GM18907 (cell line): Measurements from ENCODE around the gene SHMT2.

Source experiments
- ATAC-seq: cut with Tn5 transposase; IDR thresholded peaks from one replicate; pipeline ENCODE4 v1.9.1; 2021; ENCODE audit warnings: mild to moderate bottlenecking, moderate library complexity; ENCODE audit not compliant: unreplicated experiment

The SHMT2 gene

DNA sequence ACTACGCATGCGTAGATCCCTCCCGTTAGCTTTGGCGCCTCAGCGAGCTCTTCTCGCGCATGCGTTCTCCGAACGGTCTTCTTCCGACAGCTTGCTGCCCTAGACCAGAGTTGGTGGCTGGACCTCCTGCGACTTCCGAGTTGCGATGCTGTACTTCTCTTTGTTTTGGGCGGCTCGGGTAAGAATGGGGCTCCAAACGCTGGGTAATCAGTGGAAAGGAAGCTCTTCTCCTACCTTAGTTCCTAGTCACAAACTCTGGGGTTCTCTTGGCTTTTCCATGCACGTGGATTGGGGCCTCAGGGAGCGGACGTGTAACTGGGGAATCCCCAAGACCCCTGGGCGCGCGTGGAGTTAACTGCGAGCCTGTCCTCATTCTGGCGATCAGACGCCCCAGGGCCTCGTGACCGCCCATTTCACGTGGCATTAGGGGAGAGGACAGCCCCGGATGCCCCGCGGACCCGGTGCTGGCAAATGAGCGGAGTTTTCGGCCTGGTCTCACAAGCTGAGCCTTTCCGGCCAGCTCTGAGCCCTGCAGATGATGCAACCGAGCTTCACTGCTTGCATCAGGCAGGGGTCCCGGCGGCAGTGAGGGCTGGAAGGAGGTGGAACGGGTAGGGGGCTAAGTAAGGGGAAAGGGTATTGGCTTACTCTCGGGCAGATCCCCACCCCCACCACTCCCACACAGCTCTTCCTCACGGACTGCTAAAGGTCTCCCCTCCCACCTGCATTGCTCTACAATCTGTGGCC is at the start of gene SHMT2:
SHMT2 (plus strand) TSS at position 78 of the 747 bp plus-strand sequence; CDS start at position 146, 68 bp downstream.
- ATAC-seq: peak; percentile 63

DNA sequence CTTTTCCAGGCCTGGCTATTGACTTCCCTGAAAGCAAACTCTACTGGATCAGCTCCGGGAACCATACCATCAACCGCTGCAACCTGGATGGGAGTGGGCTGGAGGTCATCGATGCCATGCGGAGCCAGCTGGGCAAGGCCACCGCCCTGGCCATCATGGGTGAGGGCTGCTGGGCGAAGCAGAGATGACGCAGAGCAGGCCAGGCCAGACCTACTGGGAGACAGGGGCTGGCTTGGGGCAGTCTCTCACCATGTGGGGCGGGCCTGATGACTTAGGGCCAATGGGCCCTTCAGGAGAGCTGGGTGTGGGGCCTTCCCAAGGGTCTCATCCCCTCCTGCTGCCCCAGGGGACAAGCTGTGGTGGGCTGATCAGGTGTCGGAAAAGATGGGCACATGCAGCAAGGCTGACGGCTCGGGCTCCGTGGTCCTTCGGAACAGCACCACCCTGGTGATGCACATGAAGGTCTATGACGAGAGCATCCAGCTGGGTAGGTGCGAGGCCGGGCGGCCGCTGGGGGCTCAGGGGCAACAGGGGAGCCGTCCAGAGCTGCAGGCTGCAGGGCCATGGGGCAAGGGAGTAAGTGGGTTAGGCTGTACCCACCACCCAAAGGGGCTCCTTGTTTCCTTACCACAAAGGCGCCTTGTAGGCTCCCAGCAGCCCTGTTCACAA is 49.1 kb upstream of the SHMT2 start:
- ATAC-seq: no peak

DNA sequence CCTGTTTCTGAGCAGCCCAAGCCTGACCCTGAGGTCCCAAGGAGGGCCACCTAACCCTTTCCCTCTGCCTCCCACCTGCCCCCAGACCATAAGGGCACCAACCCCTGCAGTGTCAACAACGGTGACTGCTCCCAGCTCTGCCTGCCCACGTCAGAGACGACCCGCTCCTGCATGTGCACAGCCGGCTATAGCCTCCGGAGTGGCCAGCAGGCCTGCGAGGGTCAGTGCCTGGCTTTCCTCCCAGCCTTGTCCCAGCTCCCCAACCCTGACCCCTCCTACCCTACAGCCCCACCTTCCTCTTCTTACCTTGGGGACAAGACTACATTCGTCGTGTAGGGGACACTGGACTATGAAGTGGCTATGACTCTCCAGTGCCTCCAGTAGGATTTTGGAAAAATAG is 48.4 kb upstream of the SHMT2 start:
- no peak for ATAC-seq

DNA sequence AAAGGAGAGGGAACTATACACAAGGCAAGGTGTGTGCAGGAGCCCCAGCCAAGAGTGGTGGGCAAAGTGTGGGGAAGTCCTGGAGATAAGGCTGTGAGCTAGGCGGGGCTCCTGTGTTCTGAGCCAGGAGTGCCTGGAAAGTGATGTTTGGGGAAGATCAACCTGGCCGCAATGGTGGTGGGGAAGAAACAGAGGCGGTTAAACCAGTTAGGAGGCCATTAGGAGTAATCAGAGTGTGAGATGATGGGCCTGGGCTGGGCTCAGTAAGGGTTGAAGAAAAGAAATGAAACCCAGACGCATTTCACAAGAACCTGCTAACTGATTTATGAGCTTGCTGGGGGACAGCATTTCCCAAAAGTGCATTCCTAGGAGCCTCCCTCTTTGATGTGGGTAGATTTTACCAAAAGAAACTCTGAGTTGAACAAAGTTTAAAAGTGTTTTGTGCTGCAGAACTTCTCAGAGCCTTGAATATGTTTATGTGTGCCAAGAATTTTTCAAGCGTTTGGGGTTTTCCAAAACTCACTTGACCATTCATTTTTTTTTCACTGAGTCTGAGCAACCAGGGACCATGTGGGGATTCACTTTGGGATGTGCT is 47.9 kb upstream of the SHMT2 start:
- no peak for ATAC-seq

DNA sequence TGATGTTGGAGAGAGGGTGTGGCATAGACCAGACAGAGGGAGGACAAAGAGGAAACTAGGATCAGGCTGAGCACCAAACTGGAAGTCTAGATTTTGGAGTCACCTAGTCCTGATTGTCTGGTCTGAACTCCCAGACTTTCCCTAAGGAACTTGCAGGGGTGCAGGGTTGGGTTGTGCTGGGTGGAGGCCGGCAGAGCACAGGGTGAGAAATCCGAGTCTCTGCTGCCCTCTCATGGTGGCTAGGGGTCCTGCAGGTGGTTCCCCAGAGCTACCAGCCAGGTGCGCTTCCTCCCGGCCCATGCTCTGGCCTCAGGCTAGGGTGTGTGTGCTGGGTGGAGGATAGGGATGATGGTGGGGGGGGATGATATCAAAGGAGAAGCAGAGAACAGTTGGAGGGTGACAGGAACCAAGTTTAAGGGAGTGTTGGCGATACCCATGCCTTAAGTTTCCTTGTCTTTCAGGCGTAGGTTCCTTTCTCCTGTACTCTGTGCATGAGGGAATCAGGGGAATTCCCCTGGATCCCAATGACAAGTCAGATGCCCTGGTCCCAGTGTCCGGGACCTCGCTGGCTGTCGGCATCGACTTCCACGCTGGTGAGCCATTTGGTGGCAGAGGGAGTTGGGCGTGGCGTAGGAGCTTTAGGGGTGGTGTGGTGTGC is 46.5 kb upstream of the SHMT2 start:
- peak; percentile 87 for ATAC-seq

DNA sequence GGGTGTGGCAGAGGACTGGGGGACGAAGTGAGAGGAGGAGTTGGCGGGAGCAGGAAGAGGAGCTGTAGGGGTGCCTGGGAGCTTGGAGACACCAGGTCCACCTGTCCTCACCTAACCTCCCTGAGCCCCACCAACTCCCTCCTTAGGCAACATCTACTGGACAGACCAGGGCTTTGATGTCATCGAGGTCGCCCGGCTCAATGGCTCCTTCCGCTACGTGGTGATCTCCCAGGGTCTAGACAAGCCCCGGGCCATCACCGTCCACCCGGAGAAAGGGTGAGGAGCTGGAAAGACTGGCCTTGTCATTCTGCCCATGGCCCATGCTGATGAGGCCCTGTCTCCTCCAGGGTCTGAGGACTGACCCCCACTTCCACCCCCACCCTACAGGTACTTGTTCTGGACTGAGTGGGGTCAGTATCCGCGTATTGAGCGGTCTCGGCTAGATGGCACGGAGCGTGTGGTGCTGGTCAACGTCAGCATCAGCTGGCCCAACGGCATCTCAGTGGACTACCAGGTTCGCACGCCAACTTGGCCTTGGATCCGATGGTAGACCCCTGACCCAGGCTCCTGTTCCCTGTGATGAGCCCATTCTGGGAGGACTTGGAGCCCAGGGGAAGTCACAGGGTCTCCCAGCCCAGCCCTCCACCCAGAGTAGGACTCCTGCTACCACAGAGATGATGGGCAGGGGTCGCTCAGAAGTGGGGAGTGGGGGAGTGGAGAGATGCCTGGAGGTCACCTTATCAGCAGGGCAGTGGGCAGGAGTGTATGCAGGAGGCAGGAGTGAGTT is 45.4 kb upstream of the SHMT2 start:
- no peak for ATAC-seq

DNA sequence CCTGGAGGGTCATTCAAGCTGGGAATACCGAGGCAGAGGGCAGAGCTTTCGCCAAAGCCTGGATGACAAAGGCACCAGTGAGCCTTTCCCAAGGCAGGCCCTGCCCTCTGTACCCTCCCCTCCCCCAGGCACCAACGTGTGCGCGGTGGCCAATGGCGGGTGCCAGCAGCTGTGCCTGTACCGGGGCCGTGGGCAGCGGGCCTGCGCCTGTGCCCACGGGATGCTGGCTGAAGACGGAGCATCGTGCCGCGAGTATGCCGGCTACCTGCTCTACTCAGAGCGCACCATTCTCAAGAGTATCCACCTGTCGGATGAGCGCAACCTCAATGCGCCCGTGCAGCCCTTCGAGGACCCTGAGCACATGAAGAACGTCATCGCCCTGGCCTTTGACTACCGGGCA is 44.1 kb upstream of the SHMT2 start:
- no peak for ATAC-seq

DNA sequence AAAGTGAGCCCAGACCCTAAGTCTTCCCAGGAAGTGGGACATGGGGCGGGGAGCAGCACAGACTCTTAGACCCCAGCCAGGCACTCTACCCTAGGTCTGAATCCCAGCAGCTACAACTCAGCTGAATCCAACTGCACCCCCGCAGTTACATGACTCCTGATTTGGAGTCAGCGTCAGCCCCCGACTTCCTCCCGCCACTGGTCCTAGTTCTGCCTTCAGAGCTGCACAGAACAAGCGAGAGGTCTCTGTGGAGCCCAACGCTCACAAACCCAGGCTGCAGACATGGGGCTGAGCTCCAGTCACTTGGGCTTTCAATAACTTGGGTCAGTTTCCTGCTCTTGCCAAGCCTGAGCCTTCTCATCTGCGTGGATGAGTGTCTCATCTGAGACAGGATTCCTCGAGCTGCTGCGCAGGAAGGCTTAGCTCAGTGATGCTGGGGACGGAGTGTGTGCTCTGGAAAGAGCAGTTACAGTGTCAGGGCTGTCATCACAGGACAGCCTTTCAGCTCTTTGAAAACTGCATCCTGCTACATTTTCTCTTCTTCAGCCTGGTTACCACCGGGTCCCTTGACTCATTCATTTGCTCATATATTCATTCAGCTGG is 43.5 kb upstream of the SHMT2 start:
- no peak for ATAC-seq

DNA sequence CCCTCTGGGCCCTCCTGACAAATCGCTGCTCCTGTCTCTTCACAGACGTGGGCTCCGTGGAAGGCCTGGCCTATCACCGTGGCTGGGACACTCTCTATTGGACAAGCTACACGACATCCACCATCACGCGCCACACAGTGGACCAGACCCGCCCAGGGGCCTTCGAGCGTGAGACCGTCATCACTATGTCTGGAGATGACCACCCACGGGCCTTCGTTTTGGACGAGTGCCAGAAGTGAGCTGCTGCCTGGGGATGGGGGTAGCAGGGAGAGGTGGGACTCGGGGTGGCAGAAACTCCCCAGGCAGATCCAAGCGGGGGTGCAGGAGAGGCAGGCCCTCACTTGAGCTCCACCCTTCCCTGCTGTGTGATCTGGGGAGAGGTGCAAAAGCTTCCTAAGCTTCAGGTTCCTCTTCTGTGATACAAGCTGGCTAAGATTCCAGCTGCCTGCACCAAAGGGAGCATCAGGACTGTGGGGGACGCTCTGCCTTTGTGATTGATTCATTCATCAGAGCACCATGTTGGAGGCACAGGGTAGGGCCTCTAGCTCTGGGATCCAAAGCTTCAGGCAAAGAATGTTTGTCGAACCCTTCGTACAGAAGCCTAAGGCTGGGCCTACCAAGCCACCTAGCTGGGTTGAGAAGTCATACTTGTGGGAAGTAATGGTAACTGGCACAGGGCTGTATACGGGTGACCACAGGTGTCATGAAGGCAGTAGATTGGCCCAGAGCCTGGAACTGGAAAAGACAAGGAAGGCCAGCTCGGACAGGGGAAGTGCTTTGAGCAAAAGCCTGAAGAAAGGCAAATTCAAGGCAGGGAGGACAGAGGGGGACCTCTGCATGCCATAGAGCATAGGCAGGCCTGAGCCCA is 42.1 kb upstream of the SHMT2 start:
- ATAC-seq: no peak

DNA sequence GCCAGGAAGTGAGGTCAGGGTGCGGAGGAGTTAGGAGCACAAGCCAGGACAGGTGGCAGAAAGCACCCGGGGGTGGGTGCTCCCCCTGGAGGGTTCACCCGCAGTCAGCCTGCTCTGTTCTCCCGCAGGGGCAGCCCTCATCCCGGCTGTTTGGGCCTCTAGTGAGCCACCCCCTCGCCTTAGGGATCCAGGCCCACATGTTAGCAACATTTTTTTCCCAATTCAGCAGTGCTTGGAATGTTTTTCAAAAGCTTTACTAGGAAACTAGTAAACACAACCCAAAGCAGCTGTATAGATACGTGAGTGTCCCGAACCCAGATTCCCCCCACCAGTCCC is 41.5 kb upstream of the SHMT2 start:
- no peak for ATAC-seq

DNA sequence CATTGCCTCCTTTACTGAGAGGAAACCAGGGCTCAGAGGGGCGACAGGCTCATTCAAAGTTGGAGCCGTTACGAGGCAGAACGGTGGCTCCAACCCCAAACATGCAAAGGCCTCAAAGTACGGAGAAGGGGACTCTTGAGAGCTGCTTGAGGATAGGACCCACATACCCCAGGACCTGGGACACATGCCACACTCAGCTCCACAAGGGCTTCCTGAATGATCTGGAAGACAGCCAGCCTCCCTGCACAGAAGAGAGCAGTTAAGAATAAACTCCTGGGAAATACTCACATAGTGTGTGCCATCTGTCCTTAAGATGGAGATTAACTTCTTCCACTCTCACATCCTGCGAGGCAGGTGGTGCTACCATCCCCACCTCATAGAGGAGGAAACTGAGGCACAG is 39.5 kb upstream of the SHMT2 start:
- no peak for ATAC-seq

DNA sequence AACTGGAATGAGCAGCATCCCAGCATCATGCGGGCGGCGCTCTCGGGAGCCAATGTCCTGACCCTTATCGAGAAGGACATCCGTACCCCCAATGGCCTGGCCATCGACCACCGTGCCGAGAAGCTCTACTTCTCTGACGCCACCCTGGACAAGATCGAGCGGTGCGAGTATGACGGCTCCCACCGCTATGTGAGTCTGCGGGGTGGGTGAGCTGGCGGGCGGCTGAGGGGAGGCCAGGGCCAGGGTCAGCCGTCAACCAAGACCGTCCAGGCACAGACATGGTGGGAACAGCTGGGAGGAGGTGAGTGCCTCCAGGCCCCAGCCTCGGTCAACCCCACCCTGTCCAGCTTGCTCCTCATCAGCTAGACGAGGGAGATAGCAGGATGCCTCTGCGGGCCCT is 38.7 kb upstream of the SHMT2 start:
- no peak for ATAC-seq

DNA sequence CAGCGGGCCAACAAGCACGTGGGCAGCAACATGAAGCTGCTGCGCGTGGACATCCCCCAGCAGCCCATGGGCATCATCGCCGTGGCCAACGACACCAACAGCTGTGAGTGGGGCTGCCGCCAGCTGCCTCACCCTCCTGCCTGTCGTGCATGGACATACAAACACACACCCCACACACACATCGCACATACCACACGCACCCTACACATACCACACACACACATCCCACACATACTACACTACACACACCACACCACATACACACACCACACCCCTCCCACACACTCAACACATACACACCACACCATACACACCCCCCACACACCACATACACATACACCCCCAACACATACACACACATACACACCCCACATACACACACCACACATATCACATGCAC is 38.1 kb upstream of the SHMT2 start:
- no peak for ATAC-seq

DNA sequence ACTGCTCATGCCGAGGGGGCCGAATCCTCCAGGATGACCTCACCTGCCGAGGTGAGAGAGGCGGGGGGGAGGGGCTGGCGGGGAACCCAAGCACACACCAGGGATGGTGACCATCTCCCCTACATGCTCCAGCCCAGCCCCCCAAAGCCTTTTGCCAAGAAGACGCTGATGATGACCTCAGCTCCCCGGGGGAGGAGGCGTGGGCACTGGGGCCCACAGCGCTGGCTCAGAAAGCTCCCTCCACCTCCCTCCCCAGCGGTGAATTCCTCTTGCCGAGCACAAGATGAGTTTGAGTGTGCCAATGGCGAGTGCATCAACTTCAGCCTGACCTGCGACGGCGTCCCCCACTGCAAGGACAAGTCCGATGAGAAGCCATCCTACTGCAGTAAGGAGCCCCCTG is 36.6 kb upstream of the SHMT2 start:
- no peak for ATAC-seq

DNA sequence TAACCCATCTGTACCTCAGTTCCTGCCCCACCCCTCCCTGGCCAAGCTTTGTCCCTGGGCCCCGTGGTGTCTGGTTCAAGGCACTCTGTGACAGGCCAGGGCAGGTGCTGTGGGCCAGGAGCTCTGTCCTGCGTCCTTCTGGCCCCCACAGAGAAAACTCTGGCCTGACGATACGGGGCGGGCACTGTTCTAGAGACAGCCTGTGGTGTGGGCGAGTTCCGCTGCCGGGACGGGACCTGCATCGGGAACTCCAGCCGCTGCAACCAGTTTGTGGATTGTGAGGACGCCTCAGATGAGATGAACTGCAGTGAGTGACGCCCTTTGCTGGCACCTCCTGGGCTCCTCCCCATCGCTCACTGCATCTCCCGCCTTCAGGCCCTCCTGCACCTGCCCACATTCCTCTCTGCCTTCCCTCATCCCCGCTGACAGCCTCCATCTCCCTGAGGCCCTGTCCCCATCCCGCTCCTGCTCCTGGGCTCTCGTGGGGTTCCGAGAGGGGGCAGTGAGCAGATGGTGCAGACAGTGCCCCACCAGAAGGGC is 35.7 kb upstream of the SHMT2 start:
- ATAC-seq: no peak

DNA sequence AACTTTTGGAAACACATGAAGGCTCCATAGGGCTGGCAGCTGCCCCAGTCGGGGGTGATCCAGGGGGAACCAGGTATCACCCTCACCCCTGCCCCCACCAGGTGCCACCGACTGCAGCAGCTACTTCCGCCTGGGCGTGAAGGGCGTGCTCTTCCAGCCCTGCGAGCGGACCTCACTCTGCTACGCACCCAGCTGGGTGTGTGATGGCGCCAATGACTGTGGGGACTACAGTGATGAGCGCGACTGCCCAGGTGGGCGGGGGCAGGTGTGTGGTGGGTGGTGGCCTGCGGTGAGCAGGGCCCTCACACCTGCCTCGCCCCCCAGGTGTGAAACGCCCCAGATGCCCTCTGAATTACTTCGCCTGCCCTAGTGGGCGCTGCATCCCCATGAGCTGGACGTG is 35.3 kb upstream of the SHMT2 start:
- ATAC-seq: no peak

DNA sequence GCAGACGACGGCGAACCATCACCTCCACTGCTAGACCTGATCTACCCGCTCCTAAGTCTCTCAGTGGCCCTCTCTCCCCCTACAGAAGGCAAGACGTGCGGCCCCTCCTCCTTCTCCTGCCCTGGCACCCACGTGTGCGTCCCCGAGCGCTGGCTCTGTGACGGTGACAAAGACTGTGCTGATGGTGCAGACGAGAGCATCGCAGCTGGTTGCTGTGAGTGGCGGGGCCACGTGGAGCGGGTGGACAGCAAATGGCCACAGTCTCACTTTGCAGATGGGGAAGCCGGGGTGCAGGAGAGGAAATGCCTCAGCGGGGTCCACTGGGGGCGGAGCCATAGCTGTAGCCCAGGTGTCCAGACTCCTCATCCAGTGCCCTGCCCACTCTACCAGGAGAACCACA is 34.3 kb upstream of the SHMT2 start:
- ATAC-seq: no peak

DNA sequence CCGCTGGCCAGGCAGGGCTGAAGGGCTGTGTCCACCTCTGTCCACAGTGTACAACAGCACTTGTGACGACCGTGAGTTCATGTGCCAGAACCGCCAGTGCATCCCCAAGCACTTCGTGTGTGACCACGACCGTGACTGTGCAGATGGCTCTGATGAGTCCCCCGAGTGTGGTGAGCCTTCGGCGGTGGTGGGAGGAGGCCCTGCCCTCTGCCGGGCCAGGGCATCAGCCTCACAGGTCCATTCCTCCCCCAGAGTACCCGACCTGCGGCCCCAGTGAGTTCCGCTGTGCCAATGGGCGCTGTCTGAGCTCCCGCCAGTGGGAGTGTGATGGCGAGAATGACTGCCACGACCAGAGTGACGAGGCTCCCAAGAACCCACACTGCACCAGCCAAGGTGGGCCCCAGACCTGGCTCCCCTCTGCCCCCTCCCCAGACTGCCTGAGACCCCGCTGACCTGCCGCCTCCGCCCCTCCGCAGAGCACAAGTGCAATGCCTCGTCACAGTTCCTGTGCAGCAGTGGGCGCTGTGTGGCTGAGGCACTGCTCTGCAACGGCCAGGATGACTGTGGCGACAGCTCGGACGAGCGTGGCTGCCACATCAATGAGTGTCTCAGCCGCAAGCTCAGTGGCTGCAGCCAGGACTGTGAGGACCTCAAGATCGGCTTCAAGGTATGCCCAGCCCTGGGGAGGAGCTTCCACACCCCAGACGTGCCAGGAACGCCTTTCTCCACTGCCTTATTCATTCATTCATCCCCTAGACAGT is 33.7 kb upstream of the SHMT2 start:
- no peak for ATAC-seq

DNA sequence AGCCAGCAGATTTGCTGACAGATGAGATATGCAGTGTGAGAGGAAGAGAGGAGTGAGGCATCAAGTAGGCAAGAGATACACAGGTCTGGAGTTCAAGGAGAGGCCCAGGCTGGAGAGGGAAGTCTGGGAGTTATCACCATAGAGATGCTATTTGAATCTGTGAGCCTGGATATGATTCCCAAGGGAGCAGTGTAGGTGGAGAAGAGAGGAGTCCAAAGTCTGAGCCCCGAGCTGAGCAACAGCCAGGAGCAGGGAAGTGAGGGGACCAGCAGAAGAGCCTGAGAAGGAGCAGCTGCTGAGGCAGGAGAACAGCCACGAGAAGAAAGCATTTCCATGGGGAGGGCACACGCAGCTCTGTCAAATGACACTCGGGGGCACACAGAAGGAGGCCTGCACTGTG is 33.1 kb upstream of the SHMT2 start:
- ATAC-seq: no peak
